Prostate gland (tissue), 2 donors: ENCODE data around the gene OPN4.

Experiments used
- CTCF ChIP-seq, 4 experiments: fragments of 200-600 bp in 2 of 4; fragments of 450-650 bp in 2 of 4; sonication (generic) in 2 of 4; IDR thresholded peaks; 1 replicate in 3 of 4; 2 replicates in 1 of 4; pipeline ENCODE4 v1.5.1; 2016 to 2019; ENCODE audit warnings: antibody characterized with exemption in 4 of 4, mild to moderate bottlenecking in 2 of 4, moderate library complexity in 2 of 4
- POLR2A ChIP-seq: fragments of 450-650 bp; IDR thresholded peaks from one replicate; pipeline ENCODE4 v1.6.1; 2016; ENCODE audit warnings: antibody characterized with exemption, mild to moderate bottlenecking

DNA sequence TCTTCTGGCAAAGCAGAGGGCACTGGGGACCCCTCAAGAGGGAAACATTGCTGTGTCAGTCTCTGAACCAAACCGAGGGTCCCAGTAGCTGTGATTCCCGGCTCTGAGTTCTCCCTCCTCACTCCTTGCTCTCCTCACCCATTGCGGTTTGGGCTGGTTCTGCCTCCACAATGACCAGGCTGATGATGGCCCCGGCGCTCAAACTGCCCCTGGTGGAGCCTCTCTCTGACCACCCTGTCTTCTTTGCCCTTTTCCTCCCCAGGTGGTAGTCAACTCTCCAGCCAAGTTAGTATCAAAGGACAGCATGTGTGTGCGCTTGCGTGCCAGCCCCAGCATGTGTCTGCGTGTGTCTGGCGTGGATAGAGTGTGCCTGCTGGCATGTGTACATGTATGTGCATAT lies 31.1 kb downstream of the OPN4 start:
- TF ChIP-seq CTCF (IDR thresholded peaks at IDR 0.05) (no peak), POLR2A (no peak)
